GM12892 (cell line): Measurements from ENCODE around the gene PODXL.

Source experiments
- POLR2A ChIP-seq: IDR thresholded peaks from 2 replicates; pipeline ENCODE4 v1.6.1; 2011; ENCODE audit warnings: low read depth, low read length, control low read depth
- POLR2AphosphoS5 ChIP-seq: IDR thresholded peaks from 2 replicates; pipeline ENCODE4 v1.6.1; 2011; ENCODE audit warnings: low read depth, low read length, control low read depth
- TAF1 ChIP-seq: IDR thresholded peaks from 2 replicates; pipeline ENCODE4 v1.6.1; 2011; ENCODE audit warnings: low read depth, mild to moderate bottlenecking, control low read depth, low read length, borderline replicate concordance

- TF ChIP-seq POLR2A, result no peak
- TF ChIP-seq POLR2AphosphoS5, result no peak
- TF ChIP-seq TAF1, result no peak
Observed at GRCh38 chr7:131483586-131483985, 72.8 kb downstream of the PODXL start.
